ENCODE data around the gene STRA6.

DNA sequence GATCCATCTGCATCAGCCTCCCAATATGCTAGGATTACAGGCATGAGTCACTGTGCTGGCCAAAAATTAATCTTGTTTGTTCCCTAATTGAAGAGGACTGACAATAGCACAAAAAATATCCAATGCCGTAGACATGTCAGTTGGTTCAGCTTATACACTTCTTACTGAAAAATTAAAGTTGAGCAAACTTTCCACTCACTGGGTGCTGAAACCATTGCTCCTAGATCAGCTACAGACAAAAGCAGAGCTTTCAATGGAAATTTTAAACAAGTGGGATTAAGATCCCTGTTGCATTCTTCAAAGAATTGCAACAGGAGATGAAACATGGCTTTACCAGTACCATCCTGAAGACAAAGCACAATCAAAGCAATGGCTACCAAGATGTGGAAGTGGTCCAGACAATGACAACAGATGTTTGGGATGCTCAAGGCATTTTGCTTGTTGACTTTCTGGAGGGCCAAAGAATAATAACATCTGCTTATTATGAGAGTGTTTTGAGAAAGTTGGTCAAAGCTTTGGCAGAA is 56.2 kb downstream of the STRA6 start:
- TF ChIP-seq POLR2AphosphoS5 (IDR thresholded peaks at IDR 0.05; ENCODE audit: borderline replicate concordance, low read depth, low read length) (no peak), EZH2 (IDR thresholded peaks at IDR 0.05) (no peak), FOXP2 (optimal IDR thresholded peaks at IDR 0.05; ENCODE audit: control extremely low read depth, extremely low read length, insufficient read depth) (no peak)
